GM12873 (cell line): ENCODE measurements around the gene STX8.

Source experiments
- TF ChIP-seq, protein P1 (sequence below): IDR thresholded peaks from 2 replicates; pipeline ENCODE4 v1.5.1; 2012; ENCODE audit warnings: low read depth, mild to moderate bottlenecking, moderate library complexity, low read length, control low read depth; ENCODE audit not compliant: insufficient read depth; ENCODE audit errors: missing control alignments

STX8 gene

DNA sequence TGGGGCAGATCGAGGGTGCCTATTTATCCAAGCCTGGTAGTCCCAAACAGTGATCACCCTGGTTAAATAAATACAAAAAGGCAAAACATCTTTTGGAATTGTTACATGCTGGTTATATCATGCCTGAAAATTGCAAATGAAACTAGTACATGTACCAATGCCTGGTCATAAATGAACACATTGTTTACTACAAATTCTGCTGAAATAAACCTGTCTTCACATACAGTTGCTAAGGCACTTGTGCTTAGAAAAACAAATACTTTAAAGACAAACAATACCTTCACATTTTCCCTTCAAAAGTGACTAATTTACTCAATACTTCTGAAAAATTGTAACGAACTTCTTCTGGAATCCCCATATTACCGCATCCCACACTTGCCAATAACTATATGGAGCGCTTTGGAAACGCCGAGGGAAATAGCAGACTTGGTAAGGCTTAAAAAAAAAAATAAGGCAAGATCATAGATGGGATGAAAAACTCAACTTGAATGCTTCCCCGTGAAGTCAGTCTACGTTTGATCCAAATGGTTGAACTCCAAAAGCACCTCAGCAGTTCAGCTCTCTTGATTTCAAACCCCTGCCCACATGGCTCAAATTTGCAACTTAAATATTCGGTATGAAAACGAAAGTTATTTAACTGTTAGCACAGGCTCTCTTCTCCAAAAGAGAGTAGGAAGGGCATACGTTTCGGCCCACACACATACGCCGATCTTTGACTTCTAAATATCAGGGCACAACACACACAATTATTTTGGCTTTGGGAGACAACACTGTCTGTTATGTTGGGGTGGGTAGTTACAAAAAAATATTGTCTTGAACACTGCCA, 289.8 kb downstream of the STX8 start:
- TF ChIP-seq, protein P1, sequence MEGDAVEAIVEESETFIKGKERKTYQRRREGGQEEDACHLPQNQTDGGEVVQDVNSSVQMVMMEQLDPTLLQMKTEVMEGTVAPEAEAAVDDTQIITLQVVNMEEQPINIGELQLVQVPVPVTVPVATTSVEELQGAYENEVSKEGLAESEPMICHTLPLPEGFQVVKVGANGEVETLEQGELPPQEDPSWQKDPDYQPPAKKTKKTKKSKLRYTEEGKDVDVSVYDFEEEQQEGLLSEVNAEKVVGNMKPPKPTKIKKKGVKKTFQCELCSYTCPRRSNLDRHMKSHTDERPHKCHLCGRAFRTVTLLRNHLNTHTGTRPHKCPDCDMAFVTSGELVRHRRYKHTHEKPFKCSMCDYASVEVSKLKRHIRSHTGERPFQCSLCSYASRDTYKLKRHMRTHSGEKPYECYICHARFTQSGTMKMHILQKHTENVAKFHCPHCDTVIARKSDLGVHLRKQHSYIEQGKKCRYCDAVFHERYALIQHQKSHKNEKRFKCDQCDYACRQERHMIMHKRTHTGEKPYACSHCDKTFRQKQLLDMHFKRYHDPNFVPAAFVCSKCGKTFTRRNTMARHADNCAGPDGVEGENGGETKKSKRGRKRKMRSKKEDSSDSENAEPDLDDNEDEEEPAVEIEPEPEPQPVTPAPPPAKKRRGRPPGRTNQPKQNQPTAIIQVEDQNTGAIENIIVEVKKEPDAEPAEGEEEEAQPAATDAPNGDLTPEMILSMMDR, result no peak

GRCh38 chr17:9284884-9285283, 290.7 kb downstream of the STX8 start:
- TF ChIP-seq, protein P1, result no peak

- TF ChIP-seq, protein P1, result no peak
Observed at GRCh38 chr17:9283909-9284308, 291.7 kb downstream of the STX8 start.

DNA sequence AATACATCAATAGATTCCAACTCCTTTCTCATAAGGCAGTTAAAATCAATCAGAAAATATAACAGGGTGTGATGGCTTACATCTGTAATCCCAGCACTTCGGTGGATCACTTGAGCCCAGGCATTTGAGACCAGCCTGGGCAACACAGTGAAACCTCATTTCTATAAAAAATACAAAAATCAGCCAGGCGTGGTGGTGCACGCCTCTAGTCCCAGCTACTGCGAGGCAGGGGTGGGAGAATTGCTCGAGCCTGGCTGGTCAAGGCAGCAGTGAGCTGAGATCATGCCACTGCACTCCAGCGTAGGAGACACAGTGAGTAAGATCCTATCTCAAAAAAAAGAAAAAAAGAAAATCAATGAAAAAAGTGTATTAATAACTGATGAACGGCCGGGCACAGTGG, 295.7 kb downstream of the STX8 start:
- TF ChIP-seq, protein P1, result no peak

DNA sequence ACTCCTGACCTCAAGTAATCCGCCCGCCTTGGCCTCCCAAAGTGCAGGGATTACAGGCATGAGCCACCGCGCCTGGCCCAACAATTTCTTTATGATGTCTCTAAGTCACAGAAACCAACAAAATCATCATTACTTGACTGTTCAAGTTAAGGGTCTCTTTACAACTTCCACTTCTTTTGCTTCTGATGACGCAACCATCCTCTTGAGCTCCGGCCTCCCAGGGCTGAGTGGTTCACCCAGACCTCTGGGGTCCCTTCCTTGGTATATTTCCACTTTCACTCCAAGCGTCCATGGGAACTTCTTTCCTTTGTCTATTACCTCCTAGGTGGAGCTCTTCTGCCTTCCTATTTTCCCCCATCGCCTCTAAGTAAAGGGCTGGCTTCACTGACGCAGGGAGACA, 300.6 kb downstream of the STX8 start:
- TF ChIP-seq, protein P1, result no peak

- TF ChIP-seq, protein P1, result no peak
Observed at GRCh38 chr17:9273428-9274391, 301.9 kb downstream of the STX8 start.
